ENCODE results near the gene VWA5B2.

DNA sequence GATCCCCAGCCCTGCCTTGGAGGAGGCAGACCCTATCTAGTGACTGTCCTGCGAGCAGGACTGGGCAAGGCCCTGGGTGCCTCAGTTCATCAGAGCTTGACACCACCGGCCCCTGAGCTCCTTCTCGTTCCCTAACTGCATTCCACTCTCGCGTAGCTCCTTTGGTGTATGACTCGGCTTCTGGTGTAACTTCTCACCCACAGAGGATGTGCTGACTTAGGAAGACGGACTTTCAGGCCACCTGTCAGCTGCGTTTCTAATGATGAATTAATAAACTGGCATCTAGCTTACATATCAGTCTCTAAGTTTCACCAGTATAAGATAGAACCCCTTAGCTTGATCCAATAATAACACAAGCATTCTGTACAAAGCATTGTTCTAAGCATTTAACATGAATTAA, 25.9 kb upstream of the VWA5B2 start:
- TF ChIP-seq, protein P1, sequence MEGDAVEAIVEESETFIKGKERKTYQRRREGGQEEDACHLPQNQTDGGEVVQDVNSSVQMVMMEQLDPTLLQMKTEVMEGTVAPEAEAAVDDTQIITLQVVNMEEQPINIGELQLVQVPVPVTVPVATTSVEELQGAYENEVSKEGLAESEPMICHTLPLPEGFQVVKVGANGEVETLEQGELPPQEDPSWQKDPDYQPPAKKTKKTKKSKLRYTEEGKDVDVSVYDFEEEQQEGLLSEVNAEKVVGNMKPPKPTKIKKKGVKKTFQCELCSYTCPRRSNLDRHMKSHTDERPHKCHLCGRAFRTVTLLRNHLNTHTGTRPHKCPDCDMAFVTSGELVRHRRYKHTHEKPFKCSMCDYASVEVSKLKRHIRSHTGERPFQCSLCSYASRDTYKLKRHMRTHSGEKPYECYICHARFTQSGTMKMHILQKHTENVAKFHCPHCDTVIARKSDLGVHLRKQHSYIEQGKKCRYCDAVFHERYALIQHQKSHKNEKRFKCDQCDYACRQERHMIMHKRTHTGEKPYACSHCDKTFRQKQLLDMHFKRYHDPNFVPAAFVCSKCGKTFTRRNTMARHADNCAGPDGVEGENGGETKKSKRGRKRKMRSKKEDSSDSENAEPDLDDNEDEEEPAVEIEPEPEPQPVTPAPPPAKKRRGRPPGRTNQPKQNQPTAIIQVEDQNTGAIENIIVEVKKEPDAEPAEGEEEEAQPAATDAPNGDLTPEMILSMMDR (IDR thresholded peaks at IDR 0.05): no peak
- TF ChIP-seq POLR2A (IDR thresholded peaks at IDR 0.05): no peak

All from lower leg skin (tissue), 3 donors.